Measurements from ENCODE around the gene BCL2A1.
"Not testable (repeated sequence)": the region's sequence is repeated elsewhere in the genome, so short reads cannot be mapped to it uniquely, and the experiment has no call there.

Gene BCL2A1

GRCh38 chr15:79956354-79956939, 14.5 kb downstream of the BCL2A1 start:
- DNase-seq: no peak

GRCh38 chr15:79954661-79955060, 16.3 kb downstream of the BCL2A1 start:
- no peak for DNase-seq

GRCh38 chr15:79953951-79954444, 17.0 kb downstream of the BCL2A1 start:
- DNase-seq: no peak

- DNase-seq: no peak
These were observed 18.7 kb downstream of the BCL2A1 start for GRCh38 chr15:79952329-79952728.

GRCh38 chr15:79950247-79950646, 20.7 kb downstream of the BCL2A1 start:
- no peak for DNase-seq

GRCh38 chr15:79948761-79949160, 22.2 kb downstream of the BCL2A1 start:
- no peak for DNase-seq

GRCh38 chr15:79948095-79948695, 22.8 kb downstream of the BCL2A1 start:
- DNase-seq: no peak

- DNase-seq: no peak
These were observed 24.0 kb downstream of the BCL2A1 start for GRCh38 chr15:79947009-79947408.

GRCh38 chr15:79944622-79945021, 26.4 kb downstream of the BCL2A1 start:
- DNase-seq: no peak

GRCh38 chr15:79943820-79944219, 27.2 kb downstream of the BCL2A1 start:
- no peak for DNase-seq

GRCh38 chr15:79942741-79943481, 28.1 kb downstream of the BCL2A1 start:
- no peak for DNase-seq

GRCh38 chr15:79939399-79939798, 31.6 kb downstream of the BCL2A1 start:
- DNase-seq: no peak

GRCh38 chr15:79938143-79938542, 32.9 kb downstream of the BCL2A1 start:
- no peak for DNase-seq

GRCh38 chr15:79935556-79936201, 35.3 kb downstream of the BCL2A1 start:
- DNase-seq: not testable (repeated sequence)

- DNase-seq: no peak
These were observed 37.8 kb downstream of the BCL2A1 start for GRCh38 chr15:79933231-79933630.

- no peak for DNase-seq
These were observed 38.5 kb downstream of the BCL2A1 start for GRCh38 chr15:79932447-79932846.

- DNase-seq: no peak
These were observed 40.5 kb downstream of the BCL2A1 start for GRCh38 chr15:79930516-79930915.

GRCh38 chr15:79929412-79929811, 41.6 kb downstream of the BCL2A1 start:
- no peak for DNase-seq

- DNase-seq: not testable (repeated sequence)
These were observed 44.9 kb downstream of the BCL2A1 start for GRCh38 chr15:79926116-79926515.

GRCh38 chr15:79924379-79924778, 46.6 kb downstream of the BCL2A1 start:
- no peak for DNase-seq

- peak; percentile 92 for DNase-seq
These were observed 47.4 kb downstream of the BCL2A1 start for GRCh38 chr15:79923515-79924169.

GRCh38 chr15:79923079-79923514, 47.9 kb downstream of the BCL2A1 start:
- no peak for DNase-seq

- no peak for DNase-seq
These were observed 48.4 kb downstream of the BCL2A1 start for GRCh38 chr15:79922512-79923078.
